ENCODE results near the gene FAM187B.

DNA sequence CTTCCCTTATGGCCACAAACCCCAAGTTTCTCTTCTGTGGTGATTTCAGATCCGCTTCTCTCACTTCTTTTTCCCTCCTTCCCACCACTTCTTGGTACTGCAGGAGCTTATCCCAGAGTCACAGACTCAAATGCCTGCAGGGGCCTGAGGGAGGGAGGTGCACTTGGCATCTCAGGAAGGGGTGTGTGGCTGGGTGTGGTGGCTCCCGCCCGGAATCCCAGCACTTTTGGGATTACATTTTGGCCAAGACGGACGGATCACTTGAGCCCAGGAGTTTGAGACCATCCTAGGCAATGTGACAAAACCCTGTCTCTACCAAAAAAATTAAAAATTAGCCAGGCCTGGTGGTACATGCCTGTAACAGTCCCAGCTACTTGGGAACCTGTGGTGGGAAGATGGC is 45.8 kb upstream of the FAM187B start:
- TF ChIP-seq POLR2AphosphoS5 (IDR thresholded peaks at IDR 0.05; ENCODE audit: low read depth, low read length) (no peak), TAF1 (IDR thresholded peaks at IDR 0.05; ENCODE audit: borderline replicate concordance, insufficient read depth, low read length) (no peak)
- TF ChIP-seq, protein P1, sequence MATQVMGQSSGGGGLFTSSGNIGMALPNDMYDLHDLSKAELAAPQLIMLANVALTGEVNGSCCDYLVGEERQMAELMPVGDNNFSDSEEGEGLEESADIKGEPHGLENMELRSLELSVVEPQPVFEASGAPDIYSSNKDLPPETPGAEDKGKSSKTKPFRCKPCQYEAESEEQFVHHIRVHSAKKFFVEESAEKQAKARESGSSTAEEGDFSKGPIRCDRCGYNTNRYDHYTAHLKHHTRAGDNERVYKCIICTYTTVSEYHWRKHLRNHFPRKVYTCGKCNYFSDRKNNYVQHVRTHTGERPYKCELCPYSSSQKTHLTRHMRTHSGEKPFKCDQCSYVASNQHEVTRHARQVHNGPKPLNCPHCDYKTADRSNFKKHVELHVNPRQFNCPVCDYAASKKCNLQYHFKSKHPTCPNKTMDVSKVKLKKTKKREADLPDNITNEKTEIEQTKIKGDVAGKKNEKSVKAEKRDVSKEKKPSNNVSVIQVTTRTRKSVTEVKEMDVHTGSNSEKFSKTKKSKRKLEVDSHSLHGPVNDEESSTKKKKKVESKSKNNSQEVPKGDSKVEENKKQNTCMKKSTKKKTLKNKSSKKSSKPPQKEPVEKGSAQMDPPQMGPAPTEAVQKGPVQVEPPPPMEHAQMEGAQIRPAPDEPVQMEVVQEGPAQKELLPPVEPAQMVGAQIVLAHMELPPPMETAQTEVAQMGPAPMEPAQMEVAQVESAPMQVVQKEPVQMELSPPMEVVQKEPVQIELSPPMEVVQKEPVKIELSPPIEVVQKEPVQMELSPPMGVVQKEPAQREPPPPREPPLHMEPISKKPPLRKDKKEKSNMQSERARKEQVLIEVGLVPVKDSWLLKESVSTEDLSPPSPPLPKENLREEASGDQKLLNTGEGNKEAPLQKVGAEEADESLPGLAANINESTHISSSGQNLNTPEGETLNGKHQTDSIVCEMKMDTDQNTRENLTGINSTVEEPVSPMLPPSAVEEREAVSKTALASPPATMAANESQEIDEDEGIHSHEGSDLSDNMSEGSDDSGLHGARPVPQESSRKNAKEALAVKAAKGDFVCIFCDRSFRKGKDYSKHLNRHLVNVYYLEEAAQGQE (IDR thresholded peaks at IDR 0.05; ENCODE audit: insufficient read depth in 1 of 2, low read depth in 2 of 2, low read length in 2 of 2), result no peak
